GM10266 (cell line): Measurements from ENCODE around the gene BCAN.

Source experiments
- DNase-seq: peaks from one replicate; pipeline ENCODE4 v3.0.0; 2012; ENCODE audit errors: extremely low spot score
- TF ChIP-seq, protein P1 (sequence below): IDR thresholded peaks from 2 replicates; pipeline ENCODE4 v1.5.1; 2012; ENCODE audit warnings: mild to moderate bottlenecking, low read depth; ENCODE audit not compliant: control insufficient read depth, insufficient read depth; ENCODE audit errors: missing control alignments

Gene BCAN

GRCh38 chr1:156692441-156692924, 50.6 kb downstream of the BCAN start:
- DNase-seq, result no peak
- TF ChIP-seq, protein P1, sequence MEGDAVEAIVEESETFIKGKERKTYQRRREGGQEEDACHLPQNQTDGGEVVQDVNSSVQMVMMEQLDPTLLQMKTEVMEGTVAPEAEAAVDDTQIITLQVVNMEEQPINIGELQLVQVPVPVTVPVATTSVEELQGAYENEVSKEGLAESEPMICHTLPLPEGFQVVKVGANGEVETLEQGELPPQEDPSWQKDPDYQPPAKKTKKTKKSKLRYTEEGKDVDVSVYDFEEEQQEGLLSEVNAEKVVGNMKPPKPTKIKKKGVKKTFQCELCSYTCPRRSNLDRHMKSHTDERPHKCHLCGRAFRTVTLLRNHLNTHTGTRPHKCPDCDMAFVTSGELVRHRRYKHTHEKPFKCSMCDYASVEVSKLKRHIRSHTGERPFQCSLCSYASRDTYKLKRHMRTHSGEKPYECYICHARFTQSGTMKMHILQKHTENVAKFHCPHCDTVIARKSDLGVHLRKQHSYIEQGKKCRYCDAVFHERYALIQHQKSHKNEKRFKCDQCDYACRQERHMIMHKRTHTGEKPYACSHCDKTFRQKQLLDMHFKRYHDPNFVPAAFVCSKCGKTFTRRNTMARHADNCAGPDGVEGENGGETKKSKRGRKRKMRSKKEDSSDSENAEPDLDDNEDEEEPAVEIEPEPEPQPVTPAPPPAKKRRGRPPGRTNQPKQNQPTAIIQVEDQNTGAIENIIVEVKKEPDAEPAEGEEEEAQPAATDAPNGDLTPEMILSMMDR, result no peak

DNA sequence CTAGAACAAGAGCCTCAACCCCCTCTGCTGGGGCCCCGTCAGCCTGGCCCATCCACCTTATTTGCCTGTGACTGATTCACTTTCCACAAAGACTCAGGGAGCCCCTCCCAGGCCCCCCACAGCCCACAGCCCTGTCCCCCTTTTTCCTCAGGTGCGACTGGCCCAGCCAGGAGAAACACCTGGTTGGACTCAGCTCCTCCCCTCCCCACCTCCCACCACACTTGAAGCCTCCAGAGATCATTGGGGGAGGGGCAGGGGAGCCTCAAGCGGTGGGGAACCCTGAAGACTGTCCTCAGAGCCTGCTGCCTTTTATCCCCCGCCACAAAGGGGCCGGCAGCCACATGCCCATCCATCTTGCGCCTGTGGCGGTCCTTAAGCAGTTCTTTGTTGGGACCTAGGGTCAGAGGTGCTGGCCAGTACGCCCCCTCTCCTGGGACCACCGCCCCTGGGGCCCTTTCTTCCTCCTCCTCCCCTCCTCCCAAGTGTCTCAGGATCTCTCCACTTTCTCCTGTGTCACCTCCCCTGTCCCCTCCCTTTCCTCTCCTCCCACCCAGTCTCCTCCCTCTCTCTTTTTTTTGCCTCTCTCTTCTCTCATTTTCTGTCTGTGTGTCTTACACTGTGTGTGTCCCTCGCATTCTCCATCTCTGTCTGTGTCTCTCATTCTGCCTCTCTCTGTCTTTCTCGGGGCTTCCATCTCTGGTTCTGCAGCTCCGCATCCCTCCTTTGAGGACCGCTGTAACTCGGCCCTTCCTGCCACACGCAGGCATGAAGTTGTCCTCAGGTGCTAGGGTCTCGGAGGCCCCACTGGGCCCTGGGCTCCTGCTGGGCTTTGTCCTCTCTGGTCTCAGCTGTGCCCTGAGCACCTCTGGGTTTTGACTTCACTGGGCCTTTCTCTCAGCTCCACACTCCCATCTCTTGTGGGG, 51.3 kb downstream of the BCAN start:
- DNase-seq, result no peak
- TF ChIP-seq, protein P1, result no peak

GRCh38 chr1:156693848-156694689, 52.2 kb downstream of the BCAN start:
- no peak for DNase-seq
- TF ChIP-seq, protein P1, result no peak

DNA sequence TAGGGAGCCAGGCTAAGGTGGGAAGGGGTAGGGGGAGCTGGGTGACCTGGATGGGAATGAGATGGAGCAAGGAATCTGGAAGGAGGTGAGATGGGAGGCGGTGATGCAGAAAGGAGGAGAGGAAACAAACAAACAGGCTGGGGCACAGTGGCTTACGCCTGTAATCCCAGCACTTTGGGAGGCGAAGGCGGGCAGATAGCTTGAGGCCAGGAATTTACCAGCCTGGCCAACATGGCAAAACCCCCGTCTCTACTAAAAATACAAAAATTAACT, 52.7 kb downstream of the BCAN start:
- TF ChIP-seq, protein P1, result no peak
- no peak for DNase-seq

DNA sequence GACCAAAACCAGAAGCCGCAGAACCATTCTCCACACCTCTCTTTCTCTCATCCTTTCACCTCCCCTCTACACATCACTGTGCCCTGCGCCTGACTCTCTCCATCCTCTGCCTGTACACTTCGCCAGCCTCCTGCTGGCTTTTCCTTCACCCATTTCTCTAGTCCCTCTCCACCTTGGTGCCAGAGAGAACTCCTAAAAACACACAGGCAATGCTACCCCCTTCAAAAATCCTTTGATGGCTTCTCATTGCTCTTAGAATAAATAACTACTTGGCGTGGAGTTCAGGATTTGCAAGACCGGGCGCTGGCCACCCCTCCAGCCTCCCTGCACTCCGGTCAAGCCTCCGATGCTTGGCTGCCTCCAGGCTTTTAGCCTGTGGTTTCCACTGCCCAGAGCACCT, 54.8 kb downstream of the BCAN start:
- DNase-seq, result no peak
- TF ChIP-seq, protein P1, result no peak

GRCh38 chr1:156697481-156697880, 55.6 kb downstream of the BCAN start:
- DNase-seq, result no peak
- TF ChIP-seq, protein P1, result no peak
